H1 (cell line): ENCODE results near the gene MAPRE2. TPM values are rescaled to one million over a fixed set of nuclear protein-coding genes. Genes with fewer than 3 reads are reported as not detected.

Experiments
- CTCF ChIA-PET: fragments of 300-600 bp; sonication (Branson Sonifier 250); formaldehyde crosslinking; loops from one replicate; lab custom pipeline; 2021; ENCODE audit not compliant: partially characterized antibody; lab: Charles Lee
- POLR2A ChIA-PET: fragments of 300-600 bp; sonication (Branson Sonifier 250); formaldehyde crosslinking; loops from one replicate; lab custom pipeline; 2021; ENCODE audit warnings: inconsistent platforms; ENCODE audit not compliant: partially characterized antibody; lab: Charles Lee
- DNase-seq, 2 experiments: peaks; one replicate each; pipeline versions ENCODE4 v3.0.0 to v3.0.0-alpha.2; 2010 to 2022; ENCODE audit warnings: low spot score in 2 of 2, low read depth in 1 of 2, mixed read lengths in 1 of 2
- FAIRE-seq: peaks from 2 replicates; lab custom pipeline; 2011; peaks lifted over from hg19 to GRCh38; lab: Jason Lieb, UNC
- H2AFZ ChIP-seq: 2 replicates; pipeline ENCODE4 v1.8.1; 2012; ENCODE audit warnings: low read length, inconsistent platforms
- H2AK5ac ChIP-seq: 2 replicates; pipeline ENCODE4 v1.6.1; 2013; ENCODE audit warnings: low read depth, low read length
- H2BK120ac ChIP-seq: replicated peaks from 2 replicates; pipeline ENCODE3; 2013; ENCODE audit warnings: low read depth, low read length, inconsistent platforms
- H2BK12ac ChIP-seq: 2 replicates; pipeline ENCODE4 v1.6.1; 2013; ENCODE audit warnings: low read depth, low read length
- H2BK15ac ChIP-seq: 2 replicates; pipeline ENCODE4 v1.6.1; 2013; ENCODE audit warnings: low read length
- H2BK20ac ChIP-seq: 2 replicates; pipeline ENCODE4 v1.6.1; 2013; ENCODE audit warnings: low read length
- H2BK5ac ChIP-seq: 2 replicates; pipeline ENCODE4 v1.6.1; 2013; ENCODE audit warnings: low read depth, low read length
- H3K14ac ChIP-seq: 2 replicates; pipeline ENCODE4 v1.6.1; 2013; ENCODE audit warnings: inconsistent platforms; ENCODE audit not compliant: insufficient read length
- H3K18ac ChIP-seq: 2 replicates; pipeline ENCODE4 v1.6.1; 2013; ENCODE audit warnings: low read length; ENCODE audit errors: extremely low read depth
- H3K23ac ChIP-seq: 2 replicates; pipeline ENCODE4 v1.6.1; 2013; ENCODE audit warnings: inconsistent platforms; ENCODE audit not compliant: insufficient read length
- H3K23me2 ChIP-seq: 2 replicates; pipeline ENCODE4 v1.6.1; 2013; ENCODE audit warnings: low read depth, low read length
- H3K27ac ChIP-seq: 2 replicates; pipeline ENCODE4 v1.6.1; 2011; ENCODE audit warnings: low read depth, low read length, inconsistent platforms
- H3K27me3 ChIP-seq, 4 experiments: replicated peaks in 1 of 4; 1 replicate in 1 of 4; 2 replicates in 3 of 4; pipeline versions ENCODE4 v1.6.1 to v1.8.1; 2011 to 2013; ENCODE audit warnings: low read length in 3 of 4, mild to moderate bottlenecking in 3 of 4, inconsistent platforms in 2 of 4, mixed read lengths in 2 of 4, moderate library complexity in 1 of 4; ENCODE audit not compliant: control insufficient read depth in 3 of 4, insufficient read depth in 3 of 4; ENCODE audit errors: extremely low read depth in 1 of 4
- H3K36me3 ChIP-seq, 4 experiments: 2 replicates each; pipeline versions ENCODE4 v1.6.1 to v1.8.1; 2011 to 2013; ENCODE audit warnings: mild to moderate bottlenecking in 4 of 4, low read length in 3 of 4, moderate library complexity in 2 of 4, control low read depth in 1 of 4, inconsistent platforms in 1 of 4; ENCODE audit not compliant: insufficient read depth in 4 of 4, control insufficient read depth in 2 of 4
- H3K4ac ChIP-seq: replicated peaks from 2 replicates; pipeline ENCODE3; 2013; ENCODE audit warnings: low read length, low read depth, mixed read lengths, inconsistent platforms; ENCODE audit not compliant: insufficient read length
- H3K4me1 ChIP-seq, 4 experiments: replicated peaks in 1 of 4; 1 replicate in 1 of 4; 2 replicates in 3 of 4; pipeline versions ENCODE4 v1.6.1 to v1.8.1; 2011 to 2013; ENCODE audit warnings: low read length in 3 of 4, inconsistent platforms in 2 of 4, mixed read lengths in 1 of 4; ENCODE audit not compliant: insufficient read depth in 4 of 4, control insufficient read depth in 3 of 4
- H3K4me2 ChIP-seq, 2 experiments: 2 replicates each; pipeline versions ENCODE4 v1.6.1 to v1.8.1; 2011 to 2013; ENCODE audit warnings: low read depth in 2 of 2, low read length in 2 of 2, control low read depth in 1 of 2, inconsistent platforms in 1 of 2, mild to moderate bottlenecking in 1 of 2; ENCODE audit not compliant: insufficient read depth in 1 of 2
- H3K4me3 ChIP-seq, 4 experiments: fragments of 200-600, 300-600 bp in 1 of 4; sonication (generic), shearing (Covaris generic), sonication (Bioruptor Twin) in 1 of 4; 2 replicates each; pipeline versions ENCODE4 v1.5.1 to v1.8.1; 2011 to 2016; ENCODE audit warnings: low read length in 4 of 4, low read depth in 3 of 4, control low read depth in 2 of 4, inconsistent platforms in 2 of 4, mild to moderate bottlenecking in 2 of 4, mixed read lengths in 1 of 4, moderate library complexity in 1 of 4; ENCODE audit not compliant: insufficient read depth in 2 of 4; ENCODE audit errors: extremely low read depth in 1 of 4
- H3K56ac ChIP-seq: replicated peaks from 2 replicates; pipeline ENCODE3; 2013; ENCODE audit warnings: low read depth, mild to moderate bottlenecking, mixed read lengths, low read length, inconsistent platforms; ENCODE audit not compliant: insufficient read length
- H3K79me1 ChIP-seq: 2 replicates; pipeline ENCODE4 v1.6.1; 2013; ENCODE audit warnings: low read depth, low read length, control low read depth
- H3K79me2 ChIP-seq, 2 experiments: 2 replicates each; pipeline versions ENCODE4 v1.6.1 to v1.8.1; 2012 to 2013; ENCODE audit warnings: low read length in 2 of 2, mild to moderate bottlenecking in 2 of 2, inconsistent platforms in 1 of 2; ENCODE audit not compliant: insufficient read depth in 2 of 2, control insufficient read depth in 1 of 2
- H3K9ac ChIP-seq, 4 experiments: replicated peaks in 1 of 4; 1 replicate in 1 of 4; 2 replicates in 3 of 4; pipeline versions ENCODE4 v1.6.1 to v1.8.1; 2011 to 2013; ENCODE audit warnings: low read depth in 3 of 4, low read length in 3 of 4, control low read depth in 2 of 4, mild to moderate bottlenecking in 2 of 4, moderate library complexity in 2 of 4, inconsistent platforms in 1 of 4; ENCODE audit errors: extremely low read depth in 1 of 4
- H3K9me3 ChIP-seq, 2 experiments: 2 replicates each; pipeline versions ENCODE4 v1.6.1 to v1.8.1; 2012 to 2013; ENCODE audit warnings: mild to moderate bottlenecking in 2 of 2, moderate library complexity in 2 of 2, control low read depth in 1 of 2, inconsistent platforms in 1 of 2, low read depth in 1 of 2, low read length in 1 of 2, mixed read lengths in 1 of 2; ENCODE audit not compliant: insufficient read depth in 2 of 2
- H4K20me1 ChIP-seq, 2 experiments: replicated peaks in 1 of 2; 2 replicates each; pipeline versions ENCODE3 to v1.8.1; 2011 to 2013; ENCODE audit warnings: inconsistent platforms in 2 of 2, low read length in 2 of 2, mild to moderate bottlenecking in 1 of 2; ENCODE audit not compliant: insufficient read depth in 2 of 2, control insufficient read depth in 1 of 2
- H4K5ac ChIP-seq: 2 replicates; pipeline ENCODE4 v1.6.1; 2013; ENCODE audit warnings: low read length, low read depth, mixed read lengths, inconsistent platforms; ENCODE audit not compliant: insufficient read length
- H4K8ac ChIP-seq: 2 replicates; pipeline ENCODE4 v1.8.0; 2013; ENCODE audit warnings: mild to moderate bottlenecking, moderate library complexity, low read length, inconsistent platforms; ENCODE audit not compliant: insufficient read depth; ENCODE audit errors: extremely low read depth
- H4K91ac ChIP-seq: replicated peaks from 2 replicates; pipeline ENCODE3; 2013; ENCODE audit warnings: low read length, mixed read lengths, inconsistent platforms; ENCODE audit not compliant: insufficient read length
- BACH1 ChIP-seq: IDR thresholded peaks from 2 replicates; pipeline ENCODE4 v1.6.1; 2012; ENCODE audit warnings: low read length, improper control_type of control experiment
- CHD2 ChIP-seq: IDR thresholded peaks from 2 replicates; pipeline ENCODE4 v1.6.1; 2012; ENCODE audit warnings: low read length, improper control_type of control experiment
- E2F6 ChIP-seq: IDR thresholded peaks from 2 replicates; pipeline ENCODE4 v1.6.1; 2012; ENCODE audit warnings: inconsistent platforms
- EGR1 ChIP-seq: IDR thresholded peaks from 2 replicates; pipeline ENCODE4 v1.6.1; 2011; ENCODE audit warnings: low read depth, low read length, borderline replicate concordance
- POU5F1 ChIP-seq: IDR thresholded peaks from 2 replicates; pipeline ENCODE4 v1.6.1; 2011; ENCODE audit warnings: low read depth, mild to moderate bottlenecking, low read length, moderate library complexity
- RFX5 ChIP-seq: IDR thresholded peaks from 2 replicates; pipeline ENCODE4 v1.6.1; 2011; ENCODE audit warnings: low read depth, low read length, improper control_type of control experiment, borderline replicate concordance
- SIN3A ChIP-seq, 2 experiments: IDR thresholded peaks in 1 of 2; conservative IDR thresholded peaks in 1 of 2; 2 replicates each; pipeline ENCODE4 v1.6.1; 2011 to 2012; ENCODE audit warnings: low read length in 2 of 2, improper control_type of control experiment in 1 of 2, low read depth in 1 of 2, mild to moderate bottlenecking in 1 of 2
- SP1 ChIP-seq: IDR thresholded peaks from 2 replicates; pipeline ENCODE4 v1.6.1; 2011; ENCODE audit warnings: low read depth, low read length
- SP2 ChIP-seq: IDR thresholded peaks from 2 replicates; pipeline ENCODE4 v1.6.1; 2012; ENCODE audit warnings: mild to moderate bottlenecking, low read length, inconsistent platforms
- SRF ChIP-seq: IDR thresholded peaks from 2 replicates; pipeline ENCODE4 v1.6.1; 2011; ENCODE audit warnings: mild to moderate bottlenecking, low read depth, low read length, moderate library complexity
- SUZ12 ChIP-seq: fragments of 200-600 bp; sonication (generic); IDR thresholded peaks from 2 replicates; pipeline ENCODE4 v1.6.1; 2012; ENCODE audit warnings: mild to moderate bottlenecking, inconsistent platforms, low read length, moderate library complexity, mixed read lengths
- TAF7 ChIP-seq: optimal IDR thresholded peaks from 2 replicates; pipeline ENCODE3; 2011; ENCODE audit warnings: low read depth, mild to moderate bottlenecking, inconsistent platforms, low read length, moderate library complexity, borderline replicate concordance
- TCF12 ChIP-seq: IDR thresholded peaks from 2 replicates; pipeline ENCODE4 v1.6.1; 2011; ENCODE audit warnings: low read depth, mild to moderate bottlenecking, low read length
- WGBS, 2 experiments: shearing (Covaris generic) in 1 of 2; methylation state at CpG; one replicate each; pipeline versions ENCODE4 v1.1.6 to v1.1.7; 2013 to 2015; ENCODE audit warnings: low lambda C conversion rate in 2 of 2, mixed read lengths in 2 of 2, inconsistent platforms in 1 of 2, low coverage in 1 of 2, missing lambda C conversion rate in 1 of 2; ENCODE audit not compliant: insufficient replicate concordance in 2 of 2, insufficient coverage in 1 of 2, insufficient read length in 1 of 2; ENCODE audit errors: extremely low coverage in 1 of 2, missing lambda C conversion rate in 1 of 2; 5-methylcytosine and 5-hydroxymethylcytosine counted together
- polyA plus RNA-seq, 7 experiments: library from polyadenylated mRNA; depleted of rRNA in 3 of 7; stranded (reverse) in 5 of 7; unstranded in 2 of 7; fragments of >200 nt in 5 of 7; fragments of 200-250 nt in 2 of 7; gene quantifications; 1 replicate in 5 of 7; 2 replicates in 1 of 7; 4 replicates in 1 of 7; pipeline versions ENCODE4 v1.2.1 to v1.2.3, GENCODE V29; 2011 to 2013; ENCODE audit warnings: missing spikeins in 2 of 7, mixed read lengths in 2 of 7
- total RNA-seq: library from RNA; stranded (reverse); fragmentation: NEBNext Ultra II Directional; extraction: Animal tissue kit (Norgen Biotek cat#: 25700); gene quantifications from 2 replicates; pipeline ENCODE4 v1.2.1, GENCODE V29; 2021

MAPRE2 gene
- total and polyA plus RNA-seq, 2 of the 8 experiments (the other 6 are each of a cell fraction or from before 2014, with no cell fraction given): 32.6 to 33.1 TPM

GRCh38 chr18:35019933-35020332, 21.3 kb upstream of the MAPRE2 start:
- Histone ChIP-seq H3K27me3 (no peaks in the 10 kb centered on the region), H3K14ac (no peak overlapping the region), H3K23ac (no peak overlapping the region), H3K4me1 (no peaks in the 10 kb centered on the region), H3K23me2 (no peaks in the 10 kb centered on the region), H3K79me2 (no peaks in the 10 kb centered on the region), H2AFZ (no peak overlapping the region), H4K5ac (no peak overlapping the region), H3K18ac (no peak overlapping the region), H2BK12ac (no peak overlapping the region), H2BK15ac (no peak overlapping the region), H3K27ac (no peak overlapping the region), H3K9ac (no peak overlapping the region), H2BK20ac (no peak overlapping the region), H2AK5ac (no peak overlapping the region), H4K20me1 (no peaks in the 10 kb centered on the region), H3K4me3 (no peak overlapping the region), H4K91ac (no peak overlapping the region), H3K36me3 (no peaks in the 10 kb centered on the region), H3K4me2 (no peak overlapping the region), H2BK120ac (no peak overlapping the region), H3K4ac (no peak overlapping the region), H3K79me1 (no peaks in the 10 kb centered on the region), H4K8ac (no peak overlapping the region), H2BK5ac (no peak overlapping the region), H3K56ac (no peak overlapping the region), H3K9me3 (no peaks in the 10 kb centered on the region)
- 90% methylated on average over 2 of the region's 2 CpGs; no CpG with 5 or more reads in 1 of the 2 experiments for WGBS, 2 experiments
- no peak for FAIRE-seq
- POLR2A ChIA-PET: no interaction called here
- CTCF ChIA-PET: interaction anchor here (1.0 to 1.7 kb wide), 4 partner anchors 9 to 108 kb away, joined by 3 read pairs; no protein-coding TSS in a partner anchor
- no peak for DNase-seq
- TF ChIP-seq E2F6 (no peak), EGR1 (no peak), TAF7 (no peak), RFX5 (no peak), POU5F1 (no peak), SUZ12 (no peak), SP2 (no peak), CHD2 (no peak), BACH1 (no peak), SRF (no peak), TCF12 (no peak), SP1 (no peak), SIN3A (conservative IDR thresholded peaks at IDR 0.05 in 1 of 2, IDR thresholded peaks at IDR 0.05 in 1 of 2; ENCODE audit: low read depth in 1 of 2, low read length in 2 of 2) (no peak)
